ELF-1 (cell line): ENCODE data around the gene GMDS.
A peak's percentile ranks its signal among the peaks of the same experiment; 100 is the strongest.

Experiments used
- DNase-seq: peaks from one replicate; pipeline ENCODE4 v3.0.0-alpha.2; 2016; ENCODE audit warnings: low read depth, low spot score

Gene GMDS

GRCh38 chr6:2036710-2037023 is 208.7 kb downstream of the GMDS start:
- DNase-seq: no peak

- DNase-seq: no peak
These were observed 209.3 kb downstream of the GMDS start for GRCh38 chr6:2035826-2036709.

DNA sequence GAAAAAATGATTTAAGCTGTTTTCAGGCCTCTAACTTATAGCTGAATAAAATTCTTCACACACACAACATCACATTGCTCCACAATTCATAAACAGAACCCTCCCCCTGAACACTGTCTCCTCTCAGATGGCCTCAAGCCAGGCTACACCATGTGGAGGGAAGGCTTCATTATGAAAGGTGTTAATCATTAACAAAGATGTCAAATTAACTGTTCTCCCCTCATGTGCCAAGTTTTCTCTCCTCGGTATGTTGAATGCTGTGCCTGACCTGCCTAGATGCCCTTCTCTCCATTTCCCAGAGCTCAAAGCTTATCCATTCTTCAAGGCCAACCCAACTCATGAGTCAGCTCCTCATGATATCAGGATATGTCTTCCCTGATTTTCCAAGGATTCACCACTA is 210.4 kb downstream of the GMDS start:
- DNase-seq: no peak

DNA sequence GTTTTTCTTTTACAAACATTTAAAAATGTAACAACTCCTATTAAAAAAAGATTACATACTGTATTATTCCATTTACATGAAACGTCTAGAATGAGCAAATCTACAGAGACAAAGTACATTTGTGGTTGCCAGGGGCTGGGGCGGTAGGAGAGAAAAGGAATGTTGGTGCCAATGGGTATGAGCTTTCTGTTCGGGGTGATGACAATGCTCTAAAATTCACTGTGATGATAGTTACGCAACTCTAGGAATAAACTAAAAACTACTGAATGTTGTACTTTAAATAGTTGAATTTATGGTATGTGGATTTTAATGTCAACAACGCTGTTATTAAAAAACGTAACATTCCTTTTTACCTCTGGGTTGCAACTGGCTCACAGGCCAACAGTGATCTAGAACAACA is 211.1 kb downstream of the GMDS start:
- no peak for DNase-seq

DNA sequence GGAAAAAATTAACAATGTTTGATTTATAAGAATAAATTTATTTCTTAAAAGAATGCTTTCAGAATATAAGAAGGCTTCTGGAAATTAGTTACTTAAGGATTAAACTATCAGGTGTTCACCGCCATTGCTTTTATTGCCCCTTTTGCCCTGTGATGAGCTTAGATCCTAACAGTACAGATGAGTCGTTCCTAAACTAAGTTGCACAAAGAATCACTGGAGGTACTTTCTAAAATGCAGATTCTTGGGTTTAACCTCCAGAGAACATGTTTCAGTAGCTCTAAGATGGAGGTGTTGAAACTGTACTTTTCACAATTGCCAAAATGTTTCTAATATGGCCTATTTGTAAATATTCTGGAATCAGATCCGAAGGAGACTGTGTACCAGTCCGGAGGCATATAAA is 211.9 kb downstream of the GMDS start:
- DNase-seq: no peak

DNA sequence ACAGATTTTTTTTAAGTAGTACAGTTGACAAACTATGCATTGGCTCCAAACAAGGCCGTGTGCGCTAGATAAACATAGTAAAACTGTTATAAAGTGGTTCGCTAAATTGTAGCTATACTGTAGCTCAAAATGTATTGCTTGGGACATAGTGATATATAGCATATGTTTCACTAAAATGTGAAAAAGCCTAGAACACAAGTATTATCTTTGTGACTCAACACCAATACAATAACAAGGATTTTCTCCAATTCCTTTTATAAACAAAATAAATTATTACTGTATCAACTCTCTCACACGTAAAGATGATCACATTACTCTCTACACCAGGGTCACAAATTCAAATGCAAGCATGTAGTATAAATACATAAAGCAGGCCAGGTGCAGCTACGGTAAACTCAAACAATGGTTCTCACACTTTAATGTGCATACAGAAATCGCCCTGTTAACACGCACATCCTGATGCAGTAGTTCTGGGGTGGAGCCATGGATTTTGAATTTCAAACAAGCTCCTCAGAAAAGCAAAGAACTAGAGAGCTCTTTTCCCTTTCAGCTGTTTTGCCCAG is 214.6 kb downstream of the GMDS start:
- no peak for DNase-seq

- DNase-seq: no peak
These were observed 215.5 kb downstream of the GMDS start for GRCh38 chr6:2029952-2030351.

- no peak for DNase-seq
These were observed 216.1 kb downstream of the GMDS start for GRCh38 chr6:2029130-2029794.

- DNase-seq: no peak
These were observed 216.9 kb downstream of the GMDS start for GRCh38 chr6:2028457-2029038.

GRCh38 chr6:2026133-2026532 is 219.3 kb downstream of the GMDS start:
- no peak for DNase-seq

DNA sequence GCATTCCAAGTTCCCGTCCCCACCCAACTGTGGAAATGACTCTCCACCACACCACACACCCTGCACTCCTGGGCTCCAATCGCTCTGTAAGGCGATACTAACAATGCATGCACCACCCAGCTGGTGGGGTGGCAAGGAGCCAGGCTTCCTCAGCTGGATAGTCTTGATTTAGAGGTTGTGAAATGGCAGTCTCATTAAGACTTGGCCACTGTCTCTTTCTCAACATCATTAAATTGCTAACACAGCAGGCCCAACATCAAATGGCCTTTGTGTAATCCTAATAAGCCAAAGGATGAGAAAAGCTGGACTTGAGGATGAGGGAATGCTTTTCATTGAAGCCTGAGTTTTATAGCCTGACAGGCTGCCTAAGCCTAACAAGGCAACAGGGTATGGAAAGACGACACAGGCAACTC is 223.7 kb downstream of the GMDS start:
- no peak for DNase-seq

GRCh38 chr6:2020909-2021308 is 224.5 kb downstream of the GMDS start:
- no peak for DNase-seq

- DNase-seq: no peak
These were observed 226.4 kb downstream of the GMDS start for GRCh38 chr6:2019051-2019450.

GRCh38 chr6:2016040-2016439 is 229.4 kb downstream of the GMDS start:
- no peak for DNase-seq

GRCh38 chr6:2008383-2008976 is 236.9 kb downstream of the GMDS start:
- DNase-seq: no peak

- DNase-seq: no peak
These were observed 238.2 kb downstream of the GMDS start for GRCh38 chr6:2007165-2007564.

GRCh38 chr6:2004888-2005287 is 240.5 kb downstream of the GMDS start:
- no peak for DNase-seq

GRCh38 chr6:2000962-2001361 is 244.4 kb downstream of the GMDS start:
- DNase-seq: no peak

GRCh38 chr6:1997702-1998101 is 247.7 kb downstream of the GMDS start:
- no peak for DNase-seq

DNA sequence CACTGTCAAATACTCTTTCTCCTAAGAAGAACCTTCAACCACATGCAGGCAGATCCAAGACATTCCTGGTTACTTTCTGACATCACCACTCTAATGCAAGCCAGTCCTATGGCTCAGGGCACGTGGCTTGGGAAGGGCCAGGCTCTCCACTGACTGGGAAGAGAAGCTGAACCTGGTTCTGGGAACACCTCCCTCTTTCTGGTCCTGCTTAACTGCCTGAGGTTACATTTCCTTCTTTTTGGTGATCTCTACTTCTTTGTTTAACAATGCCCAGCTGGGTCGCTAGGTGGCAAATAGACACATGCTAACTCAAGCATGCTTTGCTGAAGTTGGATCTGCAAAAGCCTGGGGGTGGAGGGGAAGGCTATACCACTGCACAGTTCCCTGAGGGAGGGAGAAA is 249.8 kb downstream of the GMDS start:
- peak; percentile 76 for DNase-seq

- DNase-seq: no peak
These were observed 252.4 kb downstream of the GMDS start for GRCh38 chr6:1993042-1993441.

- DNase-seq: no peak
These were observed 254.0 kb downstream of the GMDS start for GRCh38 chr6:1991332-1991878.
